OCI-LY7 (cell line): ENCODE measurements around the gene KCNIP1. TPM values are rescaled to one million over a fixed set of nuclear protein-coding genes. Genes with fewer than 3 reads are reported as not detected.

ENCODE experiments used
- BruUV-seq: library from RNA; stranded (reverse); fragments of 400-500 nt; replicated peaks from 2 replicates; lab custom pipeline; 2021; lab: Mats Ljungman, UMichigan
- CTCF ChIA-PET: fragments of 300-600 bp; sonication (Branson Sonifier 250); formaldehyde crosslinking; loops from one replicate; lab custom pipeline; 2022; ENCODE audit warnings: antibody characterized with exemption; ENCODE audit not compliant: unreplicated experiment; lab: Charles Lee
- POLR2A ChIA-PET: fragments of 300-600 bp; sonication (Branson Sonifier 250); formaldehyde crosslinking; loops from one replicate; lab custom pipeline; 2022; ENCODE audit warnings: antibody characterized with exemption; lab: Charles Lee
- DNase-seq: peaks from one replicate; pipeline ENCODE4 v3.0.0-alpha.2; 2015; ENCODE audit warnings: low spot score
- H2AFZ ChIP-seq: fragments of 200-600 bp; sonication (generic), shearing (Covaris generic); 2 replicates; pipeline ENCODE4 v1.6.1; 2014; ENCODE audit warnings: mild to moderate bottlenecking, antibody characterized with exemption, low read length, moderate library complexity
- H3K27ac ChIP-seq: fragments of 200-600 bp; sonication (generic); 2 replicates; pipeline ENCODE4 v1.5.1; 2014; ENCODE audit warnings: mixed run types, low read depth, mild to moderate bottlenecking, moderate library complexity, low read length, inconsistent platforms; ENCODE audit not compliant: poor library complexity, severe bottlenecking
- H3K36me3 ChIP-seq: fragments of 200-600 bp; sonication (generic); 2 replicates; pipeline ENCODE4 v1.6.1; 2014; ENCODE audit warnings: mild to moderate bottlenecking, antibody characterized with exemption, low read length, moderate library complexity, mixed read lengths; ENCODE audit not compliant: insufficient read depth
- H3K4me1 ChIP-seq: fragments of 200-600 bp; sonication (generic); 2 replicates; pipeline ENCODE4 v1.5.1; 2014; ENCODE audit warnings: mild to moderate bottlenecking, low read length; ENCODE audit not compliant: insufficient read depth, poor library complexity, severe bottlenecking
- H3K4me2 ChIP-seq: fragments of 200-600 bp; sonication (generic); 2 replicates; pipeline ENCODE4 v1.6.1; 2014; ENCODE audit warnings: mild to moderate bottlenecking, low read length
- H3K4me3 ChIP-seq: fragments of 200-600 bp; sonication (generic); 2 replicates; pipeline ENCODE4 v1.5.1; 2014; ENCODE audit warnings: mild to moderate bottlenecking, low read depth, low read length; ENCODE audit not compliant: poor library complexity, severe bottlenecking
- H3K79me2 ChIP-seq: fragments of 200-600 bp; sonication (generic); 2 replicates; pipeline ENCODE4 v1.6.1; 2016; ENCODE audit warnings: low read depth, mild to moderate bottlenecking, low read length, moderate library complexity, mixed read lengths; ENCODE audit not compliant: insufficient read depth
- H3K9me2 ChIP-seq: fragments of 200-600 bp; sonication (generic); 2 replicates; pipeline ENCODE4 v1.6.1; 2016; ENCODE audit warnings: mild to moderate bottlenecking, low read length, mixed read lengths; ENCODE audit not compliant: insufficient read depth
- H3K9me3 ChIP-seq: fragments of 200-600 bp; sonication (generic); 2 replicates; pipeline ENCODE4 v1.6.1; 2014; ENCODE audit warnings: mild to moderate bottlenecking, mixed run types, low read length, mixed read lengths
- H4K20me1 ChIP-seq: fragments of 200-600 bp; sonication (generic); 2 replicates; pipeline ENCODE4 v1.6.1; 2014; ENCODE audit warnings: mild to moderate bottlenecking, antibody characterized with exemption, low read length, moderate library complexity, mixed read lengths; ENCODE audit not compliant: insufficient read depth
- EZH2phosphoT487 ChIP-seq: fragments of 200-600 bp; sonication (generic); IDR thresholded peaks from 2 replicates; pipeline ENCODE4 v1.6.1; 2018; ENCODE audit warnings: low read depth, borderline replicate concordance, mild to moderate bottlenecking, mixed run types, antibody characterized with exemption, low read length, moderate library complexity, mixed read lengths
- intact Hi-C: fragments of 100-400 bp; cut with micrococcal nuclease; formaldehyde crosslinking; loops from one replicate; pipeline ENCODE4 v1.10.0; 2022; ENCODE audit not compliant: unreplicated experiment
- total RNA-seq, 2 experiments: library from RNA; depleted of rRNA in 1 of 2; stranded (reverse); fragments of >200 nt in 1 of 2; shearing (Covaris generic) in 1 of 2; gene quantifications; 2 replicates each; pipeline ENCODE4 v1.2.3, GENCODE V29; 2014 to 2022
- TF ChIP-seq, protein P1 (sequence below): fragments of 200-600 bp; sonication (generic); conservative IDR thresholded peaks from 2 replicates; pipeline ENCODE4 v1.5.1; 2014; ENCODE audit warnings: mild to moderate bottlenecking, antibody characterized with exemption, low read length, moderate library complexity, mixed read lengths

The KCNIP1 gene
- total RNA-seq, 2 experiments from 2014 or later: not detected

DNA sequence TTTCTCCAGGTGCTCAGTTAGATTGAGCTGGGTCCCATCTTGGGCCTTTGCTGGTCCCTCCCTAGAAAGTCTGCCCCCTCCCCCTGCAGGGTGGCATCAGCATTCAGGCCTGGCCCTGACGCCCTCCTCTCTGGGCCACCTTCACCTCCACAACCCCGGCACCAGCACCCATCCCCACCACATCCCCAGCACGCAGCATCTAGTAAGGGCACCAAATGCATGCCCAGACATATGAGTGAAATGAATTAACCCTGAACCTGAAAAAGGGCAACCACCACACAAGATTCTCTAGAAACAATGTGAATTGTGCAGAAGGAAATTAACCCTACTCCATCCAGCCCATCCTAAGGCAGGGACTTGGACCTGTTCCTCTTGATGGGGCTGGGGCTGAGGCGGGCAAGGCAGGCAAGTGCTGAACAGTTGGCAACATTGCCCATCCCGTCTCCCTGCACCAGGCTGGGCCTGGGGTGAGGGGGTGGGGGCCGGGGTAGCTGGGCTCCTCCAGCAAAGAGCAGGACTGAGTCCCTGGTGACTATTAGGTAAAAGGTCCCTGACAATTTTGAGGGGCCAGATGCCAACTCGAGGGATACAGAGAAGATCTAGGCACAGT, 125.9 kb downstream of the KCNIP1 start:
- CTCF ChIA-PET: no interaction called here
- no peak for DNase-seq
- no TSS peak for BruUV-seq
- H3K27ac ChIP-seq: no peak overlapping the region
- no peaks in the 10 kb centered on the region for H4K20me1 ChIP-seq
- no peaks in the 10 kb centered on the region for H3K79me2 ChIP-seq
- no peak overlapping the region for H3K4me2 ChIP-seq
- H3K4me3 ChIP-seq: no peak overlapping the region
- intact Hi-C loops: no loop called here
- TF ChIP-seq, protein P1, sequence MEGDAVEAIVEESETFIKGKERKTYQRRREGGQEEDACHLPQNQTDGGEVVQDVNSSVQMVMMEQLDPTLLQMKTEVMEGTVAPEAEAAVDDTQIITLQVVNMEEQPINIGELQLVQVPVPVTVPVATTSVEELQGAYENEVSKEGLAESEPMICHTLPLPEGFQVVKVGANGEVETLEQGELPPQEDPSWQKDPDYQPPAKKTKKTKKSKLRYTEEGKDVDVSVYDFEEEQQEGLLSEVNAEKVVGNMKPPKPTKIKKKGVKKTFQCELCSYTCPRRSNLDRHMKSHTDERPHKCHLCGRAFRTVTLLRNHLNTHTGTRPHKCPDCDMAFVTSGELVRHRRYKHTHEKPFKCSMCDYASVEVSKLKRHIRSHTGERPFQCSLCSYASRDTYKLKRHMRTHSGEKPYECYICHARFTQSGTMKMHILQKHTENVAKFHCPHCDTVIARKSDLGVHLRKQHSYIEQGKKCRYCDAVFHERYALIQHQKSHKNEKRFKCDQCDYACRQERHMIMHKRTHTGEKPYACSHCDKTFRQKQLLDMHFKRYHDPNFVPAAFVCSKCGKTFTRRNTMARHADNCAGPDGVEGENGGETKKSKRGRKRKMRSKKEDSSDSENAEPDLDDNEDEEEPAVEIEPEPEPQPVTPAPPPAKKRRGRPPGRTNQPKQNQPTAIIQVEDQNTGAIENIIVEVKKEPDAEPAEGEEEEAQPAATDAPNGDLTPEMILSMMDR: no peak
- no peaks in the 10 kb centered on the region for H3K4me1 ChIP-seq
- H3K36me3 ChIP-seq: no peaks in the 10 kb centered on the region
- H2AFZ ChIP-seq: no peak overlapping the region
- POLR2A ChIA-PET: no interaction called here
- H3K9me3 ChIP-seq: no peaks in the 10 kb centered on the region
- H3K9me2 ChIP-seq: no peaks in the 10 kb centered on the region

DNA sequence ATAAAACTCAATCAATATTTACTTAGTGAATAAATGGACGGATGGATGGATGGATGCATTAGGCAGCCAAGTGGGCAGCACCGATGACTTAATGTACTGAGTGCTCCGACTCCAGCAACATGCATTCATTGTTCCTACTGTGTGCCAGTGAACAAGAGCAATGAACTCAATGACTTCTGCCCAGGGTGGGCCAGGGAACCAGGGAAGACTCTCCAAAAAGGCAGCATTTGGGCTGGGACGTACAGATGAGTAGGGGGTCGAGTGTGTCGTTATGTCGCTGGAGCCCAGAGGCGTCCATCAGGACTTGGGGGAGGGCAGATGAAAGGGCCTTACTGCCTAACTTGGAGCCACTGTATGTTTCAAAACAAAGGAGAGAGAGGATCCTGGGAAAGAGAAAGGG, 126.4 kb downstream of the KCNIP1 start:
- Histone ChIP-seq H3K4me1 (no peaks in the 10 kb centered on the region), H2AFZ (no peak overlapping the region), H3K4me2 (no peak overlapping the region), H3K79me2 (no peaks in the 10 kb centered on the region), H3K9me3 (no peaks in the 10 kb centered on the region), H3K4me3 (no peak overlapping the region), H3K27ac (no peak overlapping the region), H3K36me3 (no peaks in the 10 kb centered on the region), H3K9me2 (no peaks in the 10 kb centered on the region), H4K20me1 (no peaks in the 10 kb centered on the region)
- TF ChIP-seq EZH2phosphoT487: no peak
- TF ChIP-seq, protein P1: no peak
- intact Hi-C loops: no loop called here
- no TSS peak for BruUV-seq
- no peak for DNase-seq
- ChIA-PET CTCF (no interaction called here), POLR2A (no interaction called here)

DNA sequence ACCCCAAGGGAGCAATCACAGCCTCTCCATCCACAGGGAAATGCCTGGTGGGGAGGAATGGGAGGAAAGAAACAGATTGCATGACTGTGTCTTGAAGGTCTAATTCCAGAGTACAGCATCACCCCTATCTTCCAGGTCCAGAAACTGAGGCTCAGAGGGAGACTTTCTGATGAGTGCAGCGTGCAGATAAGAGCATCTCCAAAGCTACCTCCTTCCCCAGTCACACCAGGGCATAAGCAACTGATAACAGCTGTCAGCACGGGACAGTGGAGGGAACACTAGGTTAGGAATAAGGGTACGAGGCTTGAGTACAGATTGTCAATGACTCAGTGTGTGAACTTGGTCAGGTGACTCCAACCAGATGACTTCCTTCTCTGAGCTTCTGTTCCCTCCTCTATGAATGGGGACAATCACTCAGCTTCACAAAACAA, 126.9 kb downstream of the KCNIP1 start:
- POLR2A ChIA-PET: interaction anchor here (1.0 kb wide), 1 partner anchor 19 kb away, joined by 3 read pairs; no protein-coding TSS in a partner anchor
- CTCF ChIA-PET: no interaction called here
- H3K36me3 ChIP-seq: no peaks in the 10 kb centered on the region
- TF ChIP-seq EZH2phosphoT487: no peak
- no peaks in the 10 kb centered on the region for H4K20me1 ChIP-seq
- H2AFZ ChIP-seq: no peak overlapping the region
- no TSS peak for BruUV-seq
- DNase-seq: no peak
- intact Hi-C loops: no loop called here
- H3K79me2 ChIP-seq: no peaks in the 10 kb centered on the region
- no peak overlapping the region for H3K4me2 ChIP-seq
- no peaks in the 10 kb centered on the region for H3K4me1 ChIP-seq
- no peak overlapping the region for H3K27ac ChIP-seq
- no peaks in the 10 kb centered on the region for H3K9me3 ChIP-seq
- no peaks in the 10 kb centered on the region for H3K9me2 ChIP-seq
- H3K4me3 ChIP-seq: no peak overlapping the region
